ENCODE measurements around the gene JAG1.

Gene JAG1

GRCh38 chr20:10674684-10675449, 1.1 kb upstream of the JAG1 start:
- Histone ChIP-seq H2BK15ac (ENCODE audit: low read length) (peak overlapping the region; percentile 86), H3K4me1 (ENCODE audit: control insufficient read depth in 2 of 2, insufficient read depth in 1 of 2, low read depth in 1 of 2, low read length in 2 of 2) (peaks cover 13 to 19% of the 10 kb centered on the region in 2 donors), H3K23ac (ENCODE audit: low read depth, low read length, poor library complexity) (no peak overlapping the region), H3K14ac (ENCODE audit: low read length) (no peak overlapping the region), H3K79me1 (ENCODE audit: low read depth, low read length) (peaks cover 16% of the 10 kb centered on the region), H2BK12ac (ENCODE audit: low read length) (no peak overlapping the region), H3K4me2 (ENCODE audit: insufficient read depth, low read length, poor library complexity, severe bottlenecking) (peak overlapping the region; percentile 95), H3K9me3 (replicated peaks in 1 of 2; ENCODE audit: control insufficient read depth in 2 of 2, insufficient read depth in 1 of 2, low read depth in 1 of 2, low read length in 2 of 2) (no peaks in the 10 kb centered on the region), H2BK5ac (ENCODE audit: low read length) (peak overlapping the region; percentile 95), H3K27me3 (ENCODE audit: control insufficient read depth in 3 of 3, insufficient read depth in 3 of 3, low read depth in 1 of 3, low read length in 3 of 3) (no peaks in the 10 kb centered on the region), H4K91ac (ENCODE audit: low read depth, low read length, poor library complexity) (no peak overlapping the region), H3K4me3 (ENCODE audit: low read length in 2 of 2) (peak overlapping the region; percentile 83 to 92), H2AK5ac (ENCODE audit: low read depth, low read length) (peak overlapping the region; percentile 76), H3K9ac (ENCODE audit: low read depth, low read length, poor library complexity) (peak overlapping the region; percentile 95), H3K18ac (ENCODE audit: low read length) (peak overlapping the region; percentile 95), H2BK120ac (ENCODE audit: low read depth, low read length) (peak overlapping the region; percentile 54), H3K4ac (ENCODE audit: low read length) (no peak overlapping the region), H3K27ac (replicated peaks; ENCODE audit: low read length) (peak overlapping the region; percentile 88), H4K8ac (ENCODE audit: low read depth, low read length) (no peak overlapping the region), H2AFZ (ENCODE audit: low read length) (peak overlapping the region; percentile 98), H3K36me3 (replicated peaks in 1 of 2; ENCODE audit: control insufficient read depth in 2 of 2, insufficient read depth in 2 of 2, low read length in 2 of 2) (peaks cover 0 to 19% of the 10 kb centered on the region in 2 donors)
- DNase-seq (ENCODE audit: low spot score), result peak; percentile 81
- WGBS, 2 donors (ENCODE audit: extremely low coverage in 2 of 2, insufficient read length in 2 of 2, insufficient replicate concordance in 1 of 2), result no CpG with 5 or more reads among the region's 38 CpGs

DNA sequence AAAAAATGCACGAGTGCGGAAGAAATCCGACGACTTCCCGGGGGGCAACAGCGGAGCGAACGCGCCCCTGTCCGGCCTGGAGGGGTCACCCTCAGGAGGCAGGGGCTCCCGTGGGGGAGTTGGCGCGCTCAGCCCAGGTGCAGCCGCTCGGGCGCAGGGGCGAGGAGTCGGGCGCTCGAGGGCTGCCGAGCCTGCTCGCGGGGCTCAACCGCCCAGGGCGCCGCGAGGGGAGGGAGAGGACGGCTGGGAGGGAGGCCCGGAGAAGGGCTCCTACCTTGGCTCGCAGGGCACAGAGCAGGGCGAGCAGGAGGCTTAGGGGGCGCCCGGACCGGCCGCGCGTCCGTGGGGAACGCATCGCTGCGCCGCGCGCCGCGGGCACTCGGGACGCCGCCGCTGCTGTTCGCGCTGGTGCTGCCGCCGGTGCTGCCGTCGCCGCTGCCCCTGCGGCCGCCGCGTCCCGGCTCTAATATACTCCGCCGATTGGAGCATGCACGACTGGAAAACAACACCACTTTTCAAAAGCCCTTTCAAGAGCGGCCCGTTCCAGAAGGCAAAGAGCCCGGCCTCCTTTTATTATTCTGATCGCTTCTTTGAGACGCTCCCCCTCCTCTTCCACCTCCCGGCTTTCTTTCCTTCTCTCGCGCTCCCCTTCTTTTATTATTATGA, 490 bp downstream of the JAG1 start:
- Histone ChIP-seq H3K27me3 (ENCODE audit: control insufficient read depth in 3 of 3, insufficient read depth in 3 of 3, low read depth in 1 of 3, low read length in 3 of 3) (no peaks in the 10 kb centered on the region), H3K4me2 (ENCODE audit: insufficient read depth, low read length, poor library complexity, severe bottlenecking) (peak overlapping the region; percentile 95), H2BK5ac (ENCODE audit: low read length) (peak overlapping the region; percentile 99), H2AFZ (ENCODE audit: low read length) (peak overlapping the region; percentile 98), H3K4me1 (ENCODE audit: control insufficient read depth in 2 of 2, insufficient read depth in 1 of 2, low read depth in 1 of 2, low read length in 2 of 2) (peaks cover 20 to 33% of the 10 kb centered on the region in 2 donors), H3K4me3 (ENCODE audit: low read length in 2 of 2) (peak overlapping the region; percentile 83 to 99), H3K9me3 (replicated peaks in 1 of 2; ENCODE audit: control insufficient read depth in 2 of 2, insufficient read depth in 1 of 2, low read depth in 1 of 2, low read length in 2 of 2) (no peaks in the 10 kb centered on the region), H4K91ac (ENCODE audit: low read depth, low read length, poor library complexity) (no peak overlapping the region), H3K23ac (ENCODE audit: low read depth, low read length, poor library complexity) (peak overlapping the region; percentile 63), H3K79me1 (ENCODE audit: low read depth, low read length) (peaks cover 16% of the 10 kb centered on the region), H2BK120ac (ENCODE audit: low read depth, low read length) (peak overlapping the region; percentile 95), H3K9ac (ENCODE audit: low read depth, low read length, poor library complexity) (peak overlapping the region; percentile 99), H2AK5ac (ENCODE audit: low read depth, low read length) (peak overlapping the region; percentile 91), H2BK15ac (ENCODE audit: low read length) (peak overlapping the region; percentile 88), H3K27ac (replicated peaks; ENCODE audit: low read length) (peak overlapping the region; percentile 81), H3K18ac (ENCODE audit: low read length) (peak overlapping the region; percentile 100), H3K36me3 (replicated peaks in 1 of 2; ENCODE audit: control insufficient read depth in 2 of 2, insufficient read depth in 2 of 2, low read length in 2 of 2) (peaks cover 10 to 24% of the 10 kb centered on the region in 2 donors), H4K8ac (ENCODE audit: low read depth, low read length) (peak overlapping the region; percentile 56), H3K14ac (ENCODE audit: low read length) (peak overlapping the region; percentile 91), H3K4ac (ENCODE audit: low read length) (peak overlapping the region; percentile 93), H2BK12ac (ENCODE audit: low read length) (peak overlapping the region; percentile 64)
- WGBS, 2 donors (ENCODE audit: extremely low coverage in 2 of 2, insufficient read length in 2 of 2, insufficient replicate concordance in 1 of 2), result no CpG with 5 or more reads among the region's 73 CpGs
- DNase-seq (ENCODE audit: low spot score), result no peak

GRCh38 chr20:10672624-10673127, 1.1 kb downstream of the JAG1 start:
- H2BK15ac ChIP-seq (ENCODE audit: low read length), result peak overlapping the region; percentile 80
- H3K36me3 ChIP-seq (replicated peaks in 1 of 2; ENCODE audit: control insufficient read depth in 2 of 2, insufficient read depth in 2 of 2, low read length in 2 of 2), result peaks cover 14 to 26% of the 10 kb centered on the region in 2 donors
- H2AK5ac ChIP-seq (ENCODE audit: low read depth, low read length), result peak overlapping the region; percentile 91
- peak overlapping the region; percentile 17 for H4K91ac ChIP-seq (ENCODE audit: low read depth, low read length, poor library complexity)
- no CpG with 5 or more reads among the region's 47 CpGs for WGBS, 2 donors (ENCODE audit: extremely low coverage in 2 of 2, insufficient read length in 2 of 2, insufficient replicate concordance in 1 of 2)
- H3K4ac ChIP-seq (ENCODE audit: low read length), result peak overlapping the region; percentile 4
- peak overlapping the region; percentile 95 for H3K4me2 ChIP-seq (ENCODE audit: insufficient read depth, low read length, poor library complexity, severe bottlenecking)
- H3K27ac ChIP-seq (replicated peaks; ENCODE audit: low read length), result peak overlapping the region; percentile 81
- H3K18ac ChIP-seq (ENCODE audit: low read length), result peak overlapping the region; percentile 100
- no peak overlapping the region for H2BK120ac ChIP-seq (ENCODE audit: low read depth, low read length)
- H3K4me3 ChIP-seq (ENCODE audit: low read length in 2 of 2), result peak overlapping the region; percentile 83 to 99
- peaks cover 22 to 36% of the 10 kb centered on the region in 2 donors for H3K4me1 ChIP-seq (ENCODE audit: control insufficient read depth in 2 of 2, insufficient read depth in 1 of 2, low read depth in 1 of 2, low read length in 2 of 2)
- H3K79me1 ChIP-seq (ENCODE audit: low read depth, low read length), result peaks cover 16% of the 10 kb centered on the region
- peak overlapping the region; percentile 87 for H3K23ac ChIP-seq (ENCODE audit: low read depth, low read length, poor library complexity)
- no peaks in the 10 kb centered on the region for H3K27me3 ChIP-seq (ENCODE audit: control insufficient read depth in 3 of 3, insufficient read depth in 3 of 3, low read depth in 1 of 3, low read length in 3 of 3)
- no peak for DNase-seq (ENCODE audit: low spot score)
- no peak overlapping the region for H2BK12ac ChIP-seq (ENCODE audit: low read length)
- H3K9ac ChIP-seq (ENCODE audit: low read depth, low read length, poor library complexity), result peak overlapping the region; percentile 99
- H2AFZ ChIP-seq (ENCODE audit: low read length), result peak overlapping the region; percentile 98
- H2BK5ac ChIP-seq (ENCODE audit: low read length), result peak overlapping the region; percentile 99
- no peak overlapping the region for H4K8ac ChIP-seq (ENCODE audit: low read depth, low read length)
- no peaks in the 10 kb centered on the region for H3K9me3 ChIP-seq (replicated peaks in 1 of 2; ENCODE audit: control insufficient read depth in 2 of 2, insufficient read depth in 1 of 2, low read depth in 1 of 2, low read length in 2 of 2)
- peak overlapping the region; percentile 99 for H3K14ac ChIP-seq (ENCODE audit: low read length)

Data from neuronal stem cell (in vitro differentiated cells).